Liver (tissue), 9 donors: ENCODE data around the gene IDH3A. TPM values are rescaled to one million over a fixed set of nuclear protein-coding genes. Genes with fewer than 3 reads are reported as not detected.

Experiments
- DNase-seq: peaks from one replicate; pipeline ENCODE4 v3.0.0-alpha.2; 2017; ENCODE audit warnings: low spot score
- H3K27ac ChIP-seq, 2 donors: one replicate each; pipeline ENCODE4 v1.7.0; 2013; ENCODE audit warnings: inconsistent platforms in 2 of 2, low read length in 2 of 2, control low read depth in 1 of 2, low read depth in 1 of 2, mild to moderate bottlenecking in 1 of 2
- H3K27me3 ChIP-seq, 4 donors: one replicate each; pipeline versions ENCODE4 v1.6.1 to v1.7.0; 2013; ENCODE audit warnings: low read length in 3 of 4, inconsistent platforms in 1 of 4, mild to moderate bottlenecking in 1 of 4, moderate library complexity in 1 of 4; ENCODE audit not compliant: control insufficient read depth in 4 of 4, insufficient read depth in 4 of 4
- H3K36me3 ChIP-seq, 4 donors: one replicate each; pipeline versions ENCODE4 v1.6.1 to v1.7.0; 2013; ENCODE audit warnings: low read length in 3 of 4, mild to moderate bottlenecking in 3 of 4, low read depth in 1 of 4, moderate library complexity in 1 of 4; ENCODE audit not compliant: control insufficient read depth in 4 of 4, insufficient read depth in 3 of 4
- H3K4me1 ChIP-seq, 4 donors: one replicate each; pipeline versions ENCODE4 v1.6.1 to v1.7.0; 2013; ENCODE audit warnings: low read length in 3 of 4, mild to moderate bottlenecking in 3 of 4, moderate library complexity in 1 of 4; ENCODE audit not compliant: control insufficient read depth in 4 of 4, insufficient read depth in 4 of 4
- H3K4me3 ChIP-seq, 3 donors: one replicate each; pipeline versions ENCODE4 v1.6.1 to v1.7.0; 2013; ENCODE audit warnings: low read length in 3 of 3, control low read depth in 1 of 3, low read depth in 1 of 3, mild to moderate bottlenecking in 1 of 3
- H3K9ac ChIP-seq, 2 donors: one replicate each; pipeline ENCODE4 v1.7.0; 2013; ENCODE audit warnings: low read length in 2 of 2, mild to moderate bottlenecking in 2 of 2, moderate library complexity in 2 of 2, control low read depth in 1 of 2, low read depth in 1 of 2
- H3K9me3 ChIP-seq, 4 donors: one replicate each; pipeline versions ENCODE4 v1.6.1 to v1.7.0; 2013; ENCODE audit warnings: low read length in 3 of 4; ENCODE audit not compliant: control insufficient read depth in 4 of 4
- ATF3 ChIP-seq: IDR thresholded peaks from 2 replicates; pipeline ENCODE4 v1.6.1; 2016; ENCODE audit warnings: antibody characterized with exemption
- EGR1 ChIP-seq, 2 donors: IDR thresholded peaks; 2 replicates each; pipeline ENCODE4 v1.6.1; 2016 to 2018; ENCODE audit warnings: antibody characterized with exemption in 2 of 2, low read depth in 2 of 2
- FOXA2 ChIP-seq: IDR thresholded peaks from 2 replicates; pipeline ENCODE4 v1.6.1; 2016; ENCODE audit warnings: antibody characterized with exemption
- GABPA ChIP-seq, 2 donors: IDR thresholded peaks in 1 of 2; conservative IDR thresholded peaks in 1 of 2; 2 replicates each; pipeline ENCODE4 v1.6.1; 2016; ENCODE audit warnings: antibody characterized with exemption in 2 of 2, mild to moderate bottlenecking in 1 of 2, moderate library complexity in 1 of 2
- HNF4G ChIP-seq: IDR thresholded peaks from 2 replicates; pipeline ENCODE4 v1.6.1; 2016; ENCODE audit warnings: antibody characterized with exemption
- JUND ChIP-seq, 2 donors: IDR thresholded peaks; 2 replicates each; pipeline ENCODE4 v1.6.1; 2016; ENCODE audit warnings: antibody characterized with exemption in 2 of 2
- RAD21 ChIP-seq, 2 donors: IDR thresholded peaks; 2 replicates each; pipeline ENCODE4 v1.6.1; 2016; ENCODE audit warnings: antibody characterized with exemption in 2 of 2, mild to moderate bottlenecking in 2 of 2
- REST ChIP-seq: IDR thresholded peaks from 2 replicates; pipeline ENCODE4 v1.6.1; 2016; ENCODE audit warnings: antibody characterized with exemption, mild to moderate bottlenecking
- RXRA ChIP-seq, 2 donors: IDR thresholded peaks; 2 replicates each; pipeline ENCODE4 v1.6.1; 2017 to 2018; ENCODE audit warnings: antibody characterized with exemption in 2 of 2, mild to moderate bottlenecking in 1 of 2
- SP1 ChIP-seq: IDR thresholded peaks from 2 replicates; pipeline ENCODE4 v1.6.1; 2018; ENCODE audit warnings: antibody characterized with exemption, mild to moderate bottlenecking
- TAF1 ChIP-seq: conservative IDR thresholded peaks from 2 replicates; pipeline ENCODE4 v1.6.1; 2016; ENCODE audit warnings: antibody characterized with exemption, mild to moderate bottlenecking
- YY1 ChIP-seq: IDR thresholded peaks from 2 replicates; pipeline ENCODE4 v1.6.1; 2016; ENCODE audit warnings: antibody characterized with exemption, mild to moderate bottlenecking
- ZBTB33 ChIP-seq: IDR thresholded peaks from 2 replicates; pipeline ENCODE4 v1.6.1; 2016; ENCODE audit warnings: antibody characterized with exemption
- WGBS: extraction: QIAGEN DNeasy Blood & Tissue Kit; methylation state at CpG from one replicate; pipeline ENCODE4 v1.1.7; 2013; 5-methylcytosine and 5-hydroxymethylcytosine counted together
- polyA plus RNA-seq, 2 donors: library from polyadenylated mRNA; stranded (reverse) in 1 of 2; unstranded in 1 of 2; fragments of 200-250 nt in 1 of 2; fragments of >200 nt in 1 of 2; fragmentation: Nextera tagmentation in 1 of 2; extraction: Ambion mirVana in 1 of 2; gene quantifications; one replicate each; pipeline versions ENCODE4 v1.2.1 to v1.2.3, GENCODE V29; 2013 to 2015
- total RNA-seq, 2 donors: library from RNA; depleted of rRNA; stranded (reverse); fragments of >200 nt; gene quantifications; one replicate each; pipeline ENCODE4 v1.2.3, GENCODE V29; 2014
- donor health status: healthy.
- donor health status: healthy.
- donor health status: healthy.
- donor health status: healthy.
- donor health status: healthy.

The IDH3A gene
- total and polyA plus RNA-seq, 4 donors = 13.5 to 51.7 (median 24.0) TPM

GRCh38 chr15:78200276-78200930 lies 51.2 kb downstream of the IDH3A start:
- H3K4me3 ChIP-seq = no peak overlapping the region
- no peaks in the 10 kb centered on the region for H3K27me3 ChIP-seq
- no peak overlapping the region for H3K9ac ChIP-seq
- WGBS = 96% methylated on average over 10 of the region's 10 CpGs
- peak; percentile 28 for DNase-seq
- H3K9me3 ChIP-seq = no peaks in the 10 kb centered on the region
- H3K4me1 ChIP-seq = no peaks in the 10 kb centered on the region
- TF ChIP-seq FOXA2 = no peak
- TF ChIP-seq EGR1 (IDR thresholded peaks at IDR 0.05; ENCODE audit: low read depth in 2 of 2) = no peak
- TF ChIP-seq ATF3 = no peak
- no peak for TF ChIP-seq REST
- no peak for TF ChIP-seq SP1
- TF ChIP-seq JUND (IDR thresholded peaks at IDR 0.05) = no peak
- no peak for TF ChIP-seq HNF4G
- no peak for TF ChIP-seq TAF1
- H3K27ac ChIP-seq = no peak overlapping the region
- no peaks in the 10 kb centered on the region for H3K36me3 ChIP-seq

GRCh38 chr15:78201281-78202190 lies 52.4 kb downstream of the IDH3A start:
- no peaks in the 10 kb centered on the region for H3K4me1 ChIP-seq
- no peak overlapping the region for H3K4me3 ChIP-seq
- no peaks in the 10 kb centered on the region for H3K36me3 ChIP-seq
- no peak overlapping the region for H3K9ac ChIP-seq
- DNase-seq = no peak
- no peaks in the 10 kb centered on the region for H3K27me3 ChIP-seq
- no peaks in the 10 kb centered on the region for H3K9me3 ChIP-seq
- no peak for TF ChIP-seq YY1
- no peak for TF ChIP-seq ATF3
- no peak for TF ChIP-seq GABPA (IDR thresholded peaks at IDR 0.05 in 1 of 2, conservative IDR thresholded peaks at IDR 0.05 in 1 of 2)
- no peak for TF ChIP-seq HNF4G
- no peak for TF ChIP-seq ZBTB33
- TF ChIP-seq RAD21 (IDR thresholded peaks at IDR 0.05) = no peak
- no peak for TF ChIP-seq EGR1 (IDR thresholded peaks at IDR 0.05; ENCODE audit: low read depth in 2 of 2)
- TF ChIP-seq TAF1 = no peak
- TF ChIP-seq SP1 = no peak
- no peak for TF ChIP-seq RXRA (IDR thresholded peaks at IDR 0.05)
- TF ChIP-seq JUND (IDR thresholded peaks at IDR 0.05) = no peak
- WGBS = 88% methylated on average over 10 of the region's 10 CpGs
- no peak overlapping the region for H3K27ac ChIP-seq
